Prostate gland (tissue), 2 donors: Measurements from ENCODE around the gene SLC66A2.

Source experiments
- CTCF ChIP-seq, 4 experiments: fragments of 200-600 bp in 2 of 4; fragments of 450-650 bp in 2 of 4; sonication (generic) in 2 of 4; IDR thresholded peaks; 1 replicate in 3 of 4; 2 replicates in 1 of 4; pipeline ENCODE4 v1.5.1; 2016 to 2019; ENCODE audit warnings: antibody characterized with exemption in 4 of 4, mild to moderate bottlenecking in 2 of 4, moderate library complexity in 2 of 4
- POLR2A ChIP-seq: fragments of 450-650 bp; IDR thresholded peaks from one replicate; pipeline ENCODE4 v1.6.1; 2016; ENCODE audit warnings: antibody characterized with exemption, mild to moderate bottlenecking

- TF ChIP-seq CTCF (IDR thresholded peaks at IDR 0.05) (no peak), POLR2A (no peak)
Measured at GRCh38 chr18:79941473-79942119, 9.9 kb downstream of the SLC66A2 start.
